ENCODE results near the gene TCF4. TPM values are rescaled to one million over a fixed set of nuclear protein-coding genes. Genes with fewer than 3 reads are reported as not detected.
"Not testable (repeated sequence)": the region's sequence is repeated elsewhere in the genome, so short reads cannot be mapped to it uniquely, and the experiment has no call there.

The TCF4 gene
- total and polyA plus RNA-seq, 7 donors: 3.5 to 149 (median 106) TPM

GRCh38 chr18:55475916-55476315, 112.1 kb downstream of the TCF4 start:
- no peak for DNase-seq
- no peak overlapping the region for H3K4me3 ChIP-seq
- H3K36me3 ChIP-seq: no peaks in the 10 kb centered on the region
- TF ChIP-seq POLR2A (IDR thresholded peaks at IDR 0.05) (no peak), EP300 (IDR thresholded peaks at IDR 0.05) (no peak), CTCF (IDR thresholded peaks at IDR 0.05) (no peak), POLR2AphosphoS5 (IDR thresholded peaks at IDR 0.05) (no peak)
- 84 to 89% methylated on average over 1 of the region's 1 CpG for WGBS, 2 donors
- H3K9me3 ChIP-seq: no peaks in the 10 kb centered on the region
- no peaks in the 10 kb centered on the region for H3K27me3 ChIP-seq
- H3K27ac ChIP-seq: peak overlapping the region in 2 of 4 donors; percentile 83 to 84
- intact Hi-C loops (cut with DNase I): loop anchor here (5.0 kb wide), 1 partner anchor 111 kb away; the partner anchor contains the start of gene TCF4
- peaks cover 0 to 26% (median 12%) of the 10 kb centered on the region in 4 donors for H3K4me1 ChIP-seq

DNA sequence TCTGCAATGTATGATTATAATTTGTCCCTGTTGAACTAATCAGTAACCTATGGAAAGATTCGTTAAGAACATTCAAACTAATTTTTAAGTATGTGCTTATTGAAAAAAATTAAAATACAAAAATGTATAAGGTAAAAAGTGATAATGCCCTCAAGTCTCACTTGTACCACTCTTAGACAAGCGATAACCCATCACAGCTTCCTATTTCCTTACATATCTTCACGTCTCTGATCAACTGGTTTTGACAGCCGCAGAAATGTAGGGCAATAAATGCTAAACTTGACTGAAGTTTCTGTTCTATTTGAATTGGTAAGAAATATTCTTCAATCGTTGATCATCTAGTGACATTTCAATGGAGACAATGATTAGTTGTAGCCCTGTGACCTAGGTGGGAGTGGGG, 112.5 kb downstream of the TCF4 start:
- intact Hi-C loops (cut with DNase I): loop anchor here (5.0 kb wide), 1 partner anchor 112 kb away; the partner anchor contains the start of gene TCF4
- Histone ChIP-seq H3K36me3 (no peaks in the 10 kb centered on the region), H3K27me3 (no peaks in the 10 kb centered on the region), H3K4me3 (no peak overlapping the region), H3K27ac (no peak overlapping the region), H3K4me1 (peaks cover 0 to 26% (median 12%) of the 10 kb centered on the region in 4 donors), H3K9me3 (no peaks in the 10 kb centered on the region)
- no peak for DNase-seq
- 91 to 95% methylated on average over 5 of the region's 5 CpGs for WGBS, 2 donors
- TF ChIP-seq CTCF (IDR thresholded peaks at IDR 0.05) (no peak), POLR2A (IDR thresholded peaks at IDR 0.05) (no peak), EP300 (IDR thresholded peaks at IDR 0.05) (no peak), POLR2AphosphoS5 (IDR thresholded peaks at IDR 0.05) (no peak)

DNA sequence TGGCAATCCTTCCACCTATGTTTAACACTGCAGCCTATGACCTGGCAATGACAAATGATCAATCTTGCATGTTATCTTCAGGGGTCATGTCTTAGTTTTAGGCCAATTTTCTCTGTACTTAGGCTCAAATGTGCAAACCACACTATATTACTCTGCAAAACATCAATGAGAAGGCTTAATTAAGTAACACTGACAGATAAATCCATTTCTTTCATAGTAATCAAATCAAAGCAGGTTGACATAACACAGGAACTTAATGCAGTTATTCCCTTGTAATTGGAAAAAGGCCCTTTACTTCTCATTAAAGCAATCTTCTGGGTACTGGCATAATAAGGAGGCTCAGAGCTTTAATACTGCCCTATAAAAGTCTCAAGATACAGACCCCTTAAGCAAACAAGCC, 114.4 kb downstream of the TCF4 start:
- TF ChIP-seq CTCF (IDR thresholded peaks at IDR 0.05) (no peak), POLR2AphosphoS5 (IDR thresholded peaks at IDR 0.05) (no peak), EP300 (IDR thresholded peaks at IDR 0.05) (no peak), POLR2A (IDR thresholded peaks at IDR 0.05) (no peak)
- H3K27me3 ChIP-seq: no peaks in the 10 kb centered on the region
- H3K4me3 ChIP-seq: no peak overlapping the region
- no peak for DNase-seq
- H3K4me1 ChIP-seq: peaks cover 0 to 21% (median 11%) of the 10 kb centered on the region in 4 donors
- no peak overlapping the region for H3K27ac ChIP-seq
- H3K9me3 ChIP-seq: no peaks in the 10 kb centered on the region
- H3K36me3 ChIP-seq: no peaks in the 10 kb centered on the region
- intact Hi-C loops (cut with DNase I): no loop called here

GRCh38 chr18:55473058-55473457, 114.9 kb downstream of the TCF4 start:
- no peak overlapping the region for H3K27ac ChIP-seq
- H3K4me3 ChIP-seq: no peak overlapping the region
- WGBS, 2 donors: 55 to 67% methylated on average over 2 of the region's 2 CpGs
- intact Hi-C loops (cut with DNase I): no loop called here
- peaks cover 0 to 16% (median 8%) of the 10 kb centered on the region in 4 donors for H3K4me1 ChIP-seq
- no peaks in the 10 kb centered on the region for H3K9me3 ChIP-seq
- TF ChIP-seq POLR2A (IDR thresholded peaks at IDR 0.05): no peak
- TF ChIP-seq EP300 (IDR thresholded peaks at IDR 0.05): no peak
- no peak for TF ChIP-seq CTCF (IDR thresholded peaks at IDR 0.05)
- no peak for TF ChIP-seq POLR2AphosphoS5 (IDR thresholded peaks at IDR 0.05)
- H3K27me3 ChIP-seq: no peaks in the 10 kb centered on the region
- H3K36me3 ChIP-seq: no peaks in the 10 kb centered on the region
- DNase-seq: no peak

DNA sequence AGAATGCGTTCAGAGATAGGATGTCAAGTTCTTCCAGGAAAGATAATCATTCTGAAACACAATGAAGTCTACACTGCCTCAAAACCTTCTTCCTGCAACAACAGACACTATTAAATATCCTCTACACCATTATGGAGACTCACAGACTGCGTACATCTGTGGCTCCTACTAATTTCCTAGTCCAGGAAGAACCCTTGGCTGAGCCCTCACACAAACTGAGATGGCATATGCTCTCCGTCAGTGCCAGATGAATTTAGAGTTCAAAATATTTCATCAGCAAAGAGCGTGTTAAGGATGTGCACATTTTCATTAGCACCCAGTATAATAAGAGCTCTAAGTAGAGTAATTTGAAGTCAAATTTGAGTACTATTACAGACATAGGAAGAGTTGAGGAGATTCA, 117.2 kb downstream of the TCF4 start:
- TF ChIP-seq CTCF (IDR thresholded peaks at IDR 0.05) (no peak), POLR2A (IDR thresholded peaks at IDR 0.05) (no peak), EP300 (IDR thresholded peaks at IDR 0.05) (no peak), POLR2AphosphoS5 (IDR thresholded peaks at IDR 0.05) (no peak)
- 90 to 93% methylated on average over 4 of the region's 4 CpGs for WGBS, 2 donors
- no peak overlapping the region for H3K27ac ChIP-seq
- peaks cover 0 to 4% (median 0%) of the 10 kb centered on the region in 4 donors for H3K4me1 ChIP-seq
- no peak overlapping the region for H3K4me3 ChIP-seq
- intact Hi-C loops (cut with DNase I): no loop called here
- no peak for DNase-seq
- H3K36me3 ChIP-seq: no peaks in the 10 kb centered on the region
- no peaks in the 10 kb centered on the region for H3K27me3 ChIP-seq
- no peaks in the 10 kb centered on the region for H3K9me3 ChIP-seq

GRCh38 chr18:55469134-55469533, 118.9 kb downstream of the TCF4 start:
- H3K4me3 ChIP-seq; intact Hi-C loops (cut with DNase I); H3K27ac ChIP-seq; H3K27me3 ChIP-seq; H3K9me3 ChIP-seq; H3K36me3 ChIP-seq; H3K4me1 ChIP-seq; DNase-seq: not testable (repeated sequence)
- 90 to 95% methylated on average over 8 of the region's 8 CpGs for WGBS, 2 donors

All from sigmoid colon (tissue), 7 donors.